Measurements from ENCODE around the gene AKNA.

DNA sequence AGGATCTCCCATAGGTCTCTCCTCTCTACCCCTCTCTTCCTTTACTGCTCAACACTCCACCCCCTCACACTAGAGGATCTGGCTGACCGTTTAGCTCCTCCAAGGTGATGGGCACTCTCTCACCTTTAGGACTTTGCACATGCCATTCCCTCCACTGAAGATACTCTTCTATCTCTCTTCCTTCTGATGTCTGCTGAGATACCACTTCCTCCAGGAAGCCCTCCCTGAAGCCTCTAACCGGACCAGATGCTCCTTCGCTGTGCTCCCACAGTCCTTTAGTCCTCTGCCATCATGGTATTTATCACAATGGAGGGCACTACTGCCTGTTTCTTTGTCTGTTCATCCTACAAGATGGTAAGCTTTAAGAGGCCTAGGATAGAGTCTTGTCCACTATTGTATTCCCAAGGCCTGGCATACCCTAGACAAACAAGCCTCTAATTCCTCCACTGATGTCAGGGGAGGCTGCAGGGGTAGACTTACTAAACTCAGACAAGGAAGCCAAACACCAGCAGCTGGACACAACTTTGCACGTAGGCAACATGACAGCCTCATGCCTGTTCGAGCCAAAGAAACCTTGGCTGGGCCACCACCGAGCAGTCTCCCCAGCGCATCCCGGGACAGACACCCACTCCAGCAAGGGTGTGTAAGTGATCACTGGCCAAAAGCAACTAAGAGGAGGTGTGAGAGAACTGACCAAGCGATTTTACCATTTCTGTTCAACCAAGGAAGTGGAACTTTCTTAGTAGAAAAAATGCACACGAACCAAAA is 37.9 kb downstream of the AKNA start:
- TF ChIP-seq POLR2AphosphoS5 (IDR thresholded peaks at IDR 0.05; ENCODE audit: insufficient read depth in 1 of 2, low read depth in 1 of 2) (no peak), CTCF (IDR thresholded peaks at IDR 0.05) (no peak)

All from vagina (tissue), 2 donors.